ENCODE results near the gene TSPEAR.

GRCh38 chr21:44574457-44575306 lies 136.7 kb downstream of the TSPEAR start:
- TF ChIP-seq POLR2A (IDR thresholded peaks at IDR 0.05) (no peak), CTCF (IDR thresholded peaks at IDR 0.05) (no peak)

Data from thyroid gland (tissue), 4 donors.